ENCODE measurements around the gene KEAP1.
"Not testable (repeated sequence)": the region's sequence is repeated elsewhere in the genome, so short reads cannot be mapped to it uniquely, and the experiment has no call there.

The KEAP1 gene

GRCh38 chr19:10499550-10500246, 3.5 kb downstream of the KEAP1 start:
- Mint-ChIP-seq H3K27ac (peak overlapping the region; percentile 36), H3K27me3 (ENCODE audit: low read depth) (no peaks in the 10 kb centered on the region), H3K4me3 (peak overlapping the region; percentile 73), H3K36me3 (ENCODE audit: low read depth) (peaks cover 32% of the 10 kb centered on the region), H3K9me3 (no peaks in the 10 kb centered on the region), H3K4me1 (ENCODE audit: low read depth) (peaks cover 29% of the 10 kb centered on the region)
- no peak for DNase-seq (ENCODE audit: low spot score)

GRCh38 chr19:10497371-10497770, 5.8 kb downstream of the KEAP1 start:
- no peak for DNase-seq (ENCODE audit: low spot score)
- no peak overlapping the region for H3K4me3 Mint-ChIP-seq
- no peak overlapping the region for H3K27ac Mint-ChIP-seq
- H3K9me3 Mint-ChIP-seq: no peaks in the 10 kb centered on the region
- peaks cover 24% of the 10 kb centered on the region for H3K4me1 Mint-ChIP-seq (ENCODE audit: low read depth)
- H3K27me3 Mint-ChIP-seq (ENCODE audit: low read depth): no peaks in the 10 kb centered on the region
- H3K36me3 Mint-ChIP-seq (ENCODE audit: low read depth): peaks cover 37% of the 10 kb centered on the region

GRCh38 chr19:10491472-10492047, 11.6 kb downstream of the KEAP1 start:
- H3K4me1 Mint-ChIP-seq (ENCODE audit: low read depth): peaks cover 4% of the 10 kb centered on the region
- H3K36me3 Mint-ChIP-seq (ENCODE audit: low read depth): peaks cover 40% of the 10 kb centered on the region
- no peaks in the 10 kb centered on the region for H3K9me3 Mint-ChIP-seq
- no peaks in the 10 kb centered on the region for H3K27me3 Mint-ChIP-seq (ENCODE audit: low read depth)
- DNase-seq (ENCODE audit: low spot score): no peak
- H3K4me3 Mint-ChIP-seq: no peak overlapping the region
- H3K27ac Mint-ChIP-seq: no peak overlapping the region

GRCh38 chr19:10486551-10486950, 16.6 kb downstream of the KEAP1 start:
- H3K4me3 Mint-ChIP-seq: no peak overlapping the region
- H3K27ac Mint-ChIP-seq: no peak overlapping the region
- no peaks in the 10 kb centered on the region for H3K9me3 Mint-ChIP-seq
- no peak for DNase-seq (ENCODE audit: low spot score)
- peaks cover 4% of the 10 kb centered on the region for H3K4me1 Mint-ChIP-seq (ENCODE audit: low read depth)
- H3K36me3 Mint-ChIP-seq (ENCODE audit: low read depth): peaks cover 42% of the 10 kb centered on the region
- H3K27me3 Mint-ChIP-seq (ENCODE audit: low read depth): no peaks in the 10 kb centered on the region

GRCh38 chr19:10478903-10479384, 24.2 kb downstream of the KEAP1 start:
- Mint-ChIP-seq H3K36me3 (ENCODE audit: low read depth) (no peaks in the 10 kb centered on the region), H3K4me3 (peak overlapping the region; percentile 70), H3K9me3 (no peaks in the 10 kb centered on the region), H3K27me3 (ENCODE audit: low read depth) (no peaks in the 10 kb centered on the region), H3K27ac (peak overlapping the region; percentile 88), H3K4me1 (ENCODE audit: low read depth) (peaks cover 20% of the 10 kb centered on the region)
- peak; percentile 88 for DNase-seq (ENCODE audit: low spot score)

GRCh38 chr19:10478476-10478875, 24.7 kb downstream of the KEAP1 start:
- no peak overlapping the region for H3K27ac Mint-ChIP-seq
- no peaks in the 10 kb centered on the region for H3K9me3 Mint-ChIP-seq
- DNase-seq (ENCODE audit: low spot score): no peak
- H3K4me3 Mint-ChIP-seq: peak overlapping the region; percentile 48
- no peaks in the 10 kb centered on the region for H3K36me3 Mint-ChIP-seq (ENCODE audit: low read depth)
- peaks cover 20% of the 10 kb centered on the region for H3K4me1 Mint-ChIP-seq (ENCODE audit: low read depth)
- H3K27me3 Mint-ChIP-seq (ENCODE audit: low read depth): no peaks in the 10 kb centered on the region

- Mint-ChIP-seq H3K9me3 (no peaks in the 10 kb centered on the region), H3K27ac (no peak overlapping the region)
Observed at GRCh38 chr19:10474962-10475451, 28.1 kb downstream of the KEAP1 start.

GRCh38 chr19:10473192-10473591, 30.0 kb downstream of the KEAP1 start:
- H3K4me3 Mint-ChIP-seq: no peak overlapping the region
- H3K9me3 Mint-ChIP-seq: no peaks in the 10 kb centered on the region
- DNase-seq (ENCODE audit: low spot score): no peak
- no peak overlapping the region for H3K27ac Mint-ChIP-seq
- peaks cover 14% of the 10 kb centered on the region for H3K4me1 Mint-ChIP-seq (ENCODE audit: low read depth)
- H3K36me3 Mint-ChIP-seq (ENCODE audit: low read depth): peaks cover 12% of the 10 kb centered on the region
- H3K27me3 Mint-ChIP-seq (ENCODE audit: low read depth): no peaks in the 10 kb centered on the region

More at GRCh38 chr19:10474962-10475451, 28.1 kb downstream of the KEAP1 start:
- Mint-ChIP-seq H3K4me3 (no peak overlapping the region), H3K27me3 (ENCODE audit: low read depth) (no peaks in the 10 kb centered on the region), H3K4me1 (ENCODE audit: low read depth) (peaks cover 25% of the 10 kb centered on the region), H3K36me3 (ENCODE audit: low read depth) (no peaks in the 10 kb centered on the region)
- DNase-seq (ENCODE audit: low spot score): no peak

GRCh38 chr19:10471909-10472308, 31.2 kb downstream of the KEAP1 start:
- Mint-ChIP-seq H3K27ac (no peak overlapping the region), H3K36me3 (ENCODE audit: low read depth) (peaks cover 15% of the 10 kb centered on the region), H3K27me3 (ENCODE audit: low read depth) (no peaks in the 10 kb centered on the region), H3K9me3 (no peaks in the 10 kb centered on the region), H3K4me1 (ENCODE audit: low read depth) (peaks cover 11% of the 10 kb centered on the region), H3K4me3 (no peak overlapping the region)
- no peak for DNase-seq (ENCODE audit: low spot score)

- Mint-ChIP-seq H3K4me1 (ENCODE audit: low read depth) (peaks cover 3% of the 10 kb centered on the region), H3K9me3 (no peaks in the 10 kb centered on the region), H3K27ac (no peak overlapping the region), H3K27me3 (ENCODE audit: low read depth) (no peaks in the 10 kb centered on the region), H3K36me3 (ENCODE audit: low read depth) (peaks cover 27% of the 10 kb centered on the region), H3K4me3 (no peak overlapping the region)
- no peak for DNase-seq (ENCODE audit: low spot score)
Observed at GRCh38 chr19:10468133-10468532, 35.0 kb downstream of the KEAP1 start.

GRCh38 chr19:10467104-10467706, 36.0 kb downstream of the KEAP1 start:
- Mint-ChIP-seq H3K27me3 (ENCODE audit: low read depth) (no peaks in the 10 kb centered on the region), H3K4me3 (no peak overlapping the region), H3K36me3 (ENCODE audit: low read depth) (peaks cover 34% of the 10 kb centered on the region), H3K27ac (no peak overlapping the region), H3K4me1 (ENCODE audit: low read depth) (peaks cover 4% of the 10 kb centered on the region), H3K9me3 (no peaks in the 10 kb centered on the region)
- DNase-seq (ENCODE audit: low spot score): no peak

GRCh38 chr19:10464456-10464855, 38.7 kb downstream of the KEAP1 start:
- no peaks in the 10 kb centered on the region for H3K9me3 Mint-ChIP-seq
- no peak overlapping the region for H3K27ac Mint-ChIP-seq
- peaks cover 41% of the 10 kb centered on the region for H3K36me3 Mint-ChIP-seq (ENCODE audit: low read depth)
- H3K4me1 Mint-ChIP-seq (ENCODE audit: low read depth): peaks cover 5% of the 10 kb centered on the region
- no peak for DNase-seq (ENCODE audit: low spot score)
- H3K4me3 Mint-ChIP-seq: no peak overlapping the region
- no peaks in the 10 kb centered on the region for H3K27me3 Mint-ChIP-seq (ENCODE audit: low read depth)

- no peak for DNase-seq (ENCODE audit: low spot score)
- peaks cover 30% of the 10 kb centered on the region for H3K36me3 Mint-ChIP-seq (ENCODE audit: low read depth)
- H3K27ac Mint-ChIP-seq: peak overlapping the region; percentile 2
Observed at GRCh38 chr19:10462557-10462956, 40.6 kb downstream of the KEAP1 start.

GRCh38 chr19:10462042-10462441, 41.1 kb downstream of the KEAP1 start:
- peaks cover 31% of the 10 kb centered on the region for H3K36me3 Mint-ChIP-seq (ENCODE audit: low read depth)
- not testable (repeated sequence) for H3K27ac Mint-ChIP-seq, H3K4me3 Mint-ChIP-seq

More at GRCh38 chr19:10462557-10462956, 40.6 kb downstream of the KEAP1 start:
- Mint-ChIP-seq H3K27me3 (ENCODE audit: low read depth) (no peaks in the 10 kb centered on the region), H3K9me3 (no peaks in the 10 kb centered on the region), H3K4me3 (no peak overlapping the region), H3K4me1 (ENCODE audit: low read depth) (peaks cover 5% of the 10 kb centered on the region)

More at GRCh38 chr19:10462042-10462441, 41.1 kb downstream of the KEAP1 start:
- not testable (repeated sequence) for DNase-seq (ENCODE audit: low spot score); H3K9me3 Mint-ChIP-seq; H3K4me1 Mint-ChIP-seq (ENCODE audit: low read depth); H3K27me3 Mint-ChIP-seq (ENCODE audit: low read depth)

Measured in T-helper 2 cell treated with Interferon-gamma antibody and Interleukin-4, amounts not matched to agents 5 μg/mL and 100 μg/mL, for 36 hours (primary cell).